GM12878 (cell line): ENCODE results near the gene COIL. TPM values are rescaled to one million over a fixed set of nuclear protein-coding genes. Genes with fewer than 3 reads are reported as not detected.
A peak's percentile ranks its signal among the peaks of the same experiment; 100 is the strongest.

Source experiments
- ATAC-seq: fragments of 200-7000 bp; cut with Tn5 transposase; 3 replicates; pipeline ENCODE4 v1.9.1; 2020; ENCODE audit warnings: mild to moderate bottlenecking, moderate library complexity
- BruUV-seq: library from RNA; stranded (reverse); fragments of 400-500 nt; replicated peaks from 2 replicates; lab custom pipeline; 2021; lab: Mats Ljungman, UMichigan
- CTCF ChIA-PET: fragments of 300-600 bp; sonication (Branson Sonifier 250); formaldehyde crosslinking; extraction: SDS; loops from one replicate; lab custom pipeline; 2021; ENCODE audit warnings: inconsistent platforms; lab: Yijun Ruan, JAX
- POLR2A ChIA-PET: fragments of 350-600 bp; formaldehyde crosslinking; extraction: SDS; loops from one replicate; lab custom pipeline; 2021; ENCODE audit warnings: inconsistent platforms; lab: Charles Lee
- RAD21 ChIA-PET: fragments of 300-600 bp; sonication (Branson Sonifier 250); formaldehyde crosslinking; loops from one replicate; lab custom pipeline; 2023; ENCODE audit warnings: antibody characterized with exemption; ENCODE audit not compliant: unreplicated experiment; lab: Charles Lee
- SMC1A ChIA-PET: fragments of 300-600 bp; sonication (Branson Sonifier 250); formaldehyde crosslinking; loops from one replicate; lab custom pipeline; 2023; ENCODE audit not compliant: unreplicated experiment, uncharacterized antibody; lab: Charles Lee
- DNase-seq: peaks from one replicate; pipeline ENCODE4 v3.0.0-alpha.2; 2011; ENCODE audit warnings: low read depth, low spot score
- FAIRE-seq: peaks from 3 replicates; lab custom pipeline; 2011; peaks lifted over from hg19 to GRCh38; lab: Jason Lieb, UNC
- H2AFZ ChIP-seq: 2 replicates; pipeline ENCODE4 v1.6.0; 2011; ENCODE audit warnings: low read depth, low read length, control low read depth; ENCODE audit not compliant: control insufficient read depth
- H3K27ac ChIP-seq: 2 replicates; pipeline ENCODE4 v1.5.1; 2011; ENCODE audit warnings: control low read depth; ENCODE audit not compliant: control insufficient read depth, insufficient read depth
- H3K27me3 ChIP-seq, 2 experiments: replicated peaks in 1 of 2; 2 replicates each; pipeline versions ENCODE4 v1.6.0 to v1.6.1; 2011; ENCODE audit warnings: low read length in 1 of 2; ENCODE audit not compliant: control insufficient read depth in 2 of 2, insufficient read depth in 2 of 2
- H3K36me3 ChIP-seq, 2 experiments: 2 replicates each; pipeline ENCODE4 v1.5.1; 2011; ENCODE audit warnings: low read length in 1 of 2; ENCODE audit not compliant: control insufficient read depth in 2 of 2, insufficient read depth in 2 of 2
- H3K4me1 ChIP-seq: 2 replicates; pipeline ENCODE4 v1.6.1; 2011; ENCODE audit warnings: mild to moderate bottlenecking, low read length, moderate library complexity, mixed read lengths; ENCODE audit not compliant: control insufficient read depth, insufficient read depth
- H3K4me2 ChIP-seq: 2 replicates; pipeline ENCODE4 v1.6.0; 2011; ENCODE audit warnings: control low read depth; ENCODE audit not compliant: control insufficient read depth, insufficient read depth
- H3K4me3 ChIP-seq: fragments of 200-600 bp; sonication (generic); 2 replicates; pipeline ENCODE4 v1.5.1; 2016
- H3K79me2 ChIP-seq: 2 replicates; pipeline ENCODE4 v1.6.0; 2011; ENCODE audit warnings: low read length; ENCODE audit not compliant: control insufficient read depth, insufficient read depth
- H3K9ac ChIP-seq: 2 replicates; pipeline ENCODE4 v1.8.0; 2011; ENCODE audit warnings: low read length, control low read depth, mixed read lengths; ENCODE audit not compliant: control insufficient read depth, insufficient read depth
- H3K9me3 ChIP-seq: replicated peaks from 3 replicates; pipeline ENCODE4 v1.5.1; 2011; ENCODE audit warnings: mild to moderate bottlenecking, low read length; ENCODE audit not compliant: control insufficient read depth, insufficient read depth
- H4K20me1 ChIP-seq: 2 replicates; pipeline ENCODE4 v1.6.0; 2011; ENCODE audit not compliant: control insufficient read depth, insufficient read depth
- BCLAF1 ChIP-seq: fragments of 450-650 bp; IDR thresholded peaks from 2 replicates; pipeline ENCODE4 v1.6.1; 2017; ENCODE audit warnings: antibody characterized with exemption, mild to moderate bottlenecking, moderate library complexity
- CTCF ChIP-seq, 3 experiments: IDR thresholded peaks in 2 of 3; conservative IDR thresholded peaks in 1 of 3; 2 replicates each; pipeline ENCODE4 v1.5.1; 2011; ENCODE audit warnings: low read depth in 3 of 3, low read length in 3 of 3, mild to moderate bottlenecking in 3 of 3, control low read depth in 2 of 3, moderate library complexity in 2 of 3, inconsistent platforms in 1 of 3, mixed read lengths in 1 of 3; ENCODE audit not compliant: control insufficient read depth in 2 of 3, insufficient read depth in 1 of 3; ENCODE audit errors: extremely low read depth in 1 of 3
- HSF1 ChIP-seq: fragments of 150-350 bp; IDR thresholded peaks from 2 replicates; pipeline ENCODE4 v1.6.1; 2014; ENCODE audit warnings: mild to moderate bottlenecking, low read depth, low read length
- IRF3 ChIP-seq: fragments of 450-650 bp; IDR thresholded peaks from 2 replicates; pipeline ENCODE4 v1.6.1; 2014; ENCODE audit warnings: mild to moderate bottlenecking
- IRF5 ChIP-seq: fragments of 450-650 bp; IDR thresholded peaks from 2 replicates; pipeline ENCODE4 v1.6.1; 2017; ENCODE audit warnings: borderline replicate concordance
- LARP7 ChIP-seq: fragments of 450-650 bp; IDR thresholded peaks from 2 replicates; pipeline ENCODE4 v1.6.1; 2017; ENCODE audit warnings: mild to moderate bottlenecking
- NFXL1 ChIP-seq: fragments of 450-650 bp; IDR thresholded peaks from 2 replicates; pipeline ENCODE4 v1.6.1; 2017; ENCODE audit warnings: antibody characterized with exemption, mild to moderate bottlenecking, borderline replicate concordance
- RAD21 ChIP-seq: IDR thresholded peaks from 2 replicates; pipeline ENCODE4 v1.6.1; 2011; ENCODE audit warnings: mild to moderate bottlenecking, low read depth, low read length, moderate library complexity; ENCODE audit not compliant: insufficient read depth
- SMARCA5 ChIP-seq: fragments of 450-650 bp; IDR thresholded peaks from 2 replicates; pipeline ENCODE4 v1.6.1; 2017; ENCODE audit warnings: mild to moderate bottlenecking
- SMC3 ChIP-seq: IDR thresholded peaks from 2 replicates; pipeline ENCODE4 v1.6.1; 2011; ENCODE audit warnings: low read length, improper control_type of control experiment, borderline replicate concordance
- WGBS: methylation state at CpG from one replicate; pipeline ENCODE4 v1.1.6; 2016; ENCODE audit warnings: low lambda C conversion rate; ENCODE audit not compliant: insufficient replicate concordance, insufficient coverage; ENCODE audit errors: missing lambda C conversion rate; 5-methylcytosine and 5-hydroxymethylcytosine counted together
- in situ Hi-C: fragments of 300-500 bp; cut with MboI; formaldehyde crosslinking; loops from 9 replicates; pipeline ENCODE4 v1.14.3; 2018; ENCODE audit warnings: mixed read lengths
- intact Hi-C: fragments of 100-400 bp; cut with micrococcal nuclease; formaldehyde crosslinking; loops from one replicate; pipeline ENCODE4 v1.14.2; 2022; ENCODE audit not compliant: unreplicated experiment
- polyA plus RNA-seq, 11 experiments: library from polyadenylated mRNA; depleted of rRNA in 4 of 11; unstranded in 6 of 11; stranded (reverse) in 5 of 11; fragments of >200 nt; fragmentation: Nextera tagmentation in 4 of 11; fragmentation: Illumina TruSeq in 1 of 11; extraction: Ambion mirVana in 4 of 11; extraction: Trizol in 1 of 11; gene quantifications; 1 replicate in 1 of 11; 2 replicates in 10 of 11; pipeline versions ENCODE4 v1.2.1 to v1.2.3, GENCODE V29; 2011 to 2016; ENCODE audit warnings: inconsistent platforms in 2 of 11, missing spikeins in 2 of 11, low read depth in 1 of 11
- total RNA-seq, 4 experiments: library from RNA; depleted of rRNA in 3 of 4; stranded (reverse); fragments of >200 nt in 3 of 4; fragmentation: Illumina TruSeq in 1 of 4; extraction: Trizol in 1 of 4; gene quantifications; 2 replicates each; pipeline versions ENCODE4 v1.2.1 to v1.2.3, GENCODE V29; 2013 to 2021

Gene COIL
- total and polyA plus RNA-seq, 10 of the 15 experiments (the other 5 are each of a cell fraction or from before 2014, with no cell fraction given): 13.7 to 24.3 (median 17.4) TPM

GRCh38 chr17:56939869-56940484 is 20.9 kb downstream of the COIL start:
- ChIA-PET SMC1A (interaction anchor here (0.7 to 2.9 kb wide), 10 partner anchors 12 to 160 kb away, joined by 3 to 26 read pairs (median 4); no protein-coding TSS in a partner anchor), POLR2A (no interaction called here), RAD21 (interaction anchor here (0.6 to 1.3 kb wide), 5 partner anchors 35 to 189 kb away, joined by 3 to 22 read pairs (median 3); no protein-coding TSS in a partner anchor), CTCF (interaction anchor here (0.6 to 7.6 kb wide), 22 partner anchors 9 to 224 kb away, joined by 3 to 184 read pairs (median 4); no protein-coding TSS in a partner anchor)
- intact Hi-C loops (loop anchor here (1.0 to 10.0 kb wide), 2 partner anchors 121 to 225 kb away; no protein-coding TSS in a partner anchor), in situ Hi-C loops (loop anchor here (5.0 kb wide), 1 partner anchor 123 kb away; no protein-coding TSS in a partner anchor)
- no peak overlapping the region for H3K4me2 ChIP-seq
- H3K4me3 ChIP-seq: no peak overlapping the region
- no peaks in the 10 kb centered on the region for H3K79me2 ChIP-seq
- H3K27me3 ChIP-seq: no peaks in the 10 kb centered on the region
- TF ChIP-seq IRF5 (no peak), SMARCA5 (0 out of 2 replicates have a peak, but pooled peaks have one; percentile 21), SMC3 (peak; percentile 76), IRF3 (no peak), HSF1 (no peak), CTCF (IDR thresholded peaks at IDR 0.05 in 2 of 3, conservative IDR thresholded peaks at IDR 0.05 in 1 of 3; ENCODE audit: control insufficient read depth in 2 of 3, extremely low read depth in 1 of 3, insufficient read depth in 1 of 3, low read depth in 3 of 3, low read length in 3 of 3) (peak; percentile 69 to 75 (median 74)), BCLAF1 (no peak), RAD21 (peak; percentile 92), LARP7 (no peak), NFXL1 (no peak)
- H3K4me1 ChIP-seq: no peaks in the 10 kb centered on the region
- no peak overlapping the region for H2AFZ ChIP-seq
- FAIRE-seq (peak; percentile 31), ATAC-seq (peak; percentile 95), DNase-seq (no peak)
- WGBS: 49% methylated on average over 11 of the region's 11 CpGs
- no peak overlapping the region for H3K27ac ChIP-seq
- no peaks in the 10 kb centered on the region for H4K20me1 ChIP-seq
- H3K36me3 ChIP-seq: peaks cover 0 to 25% of the 10 kb centered on the region in 2 experiments; a peak in 3 of 4 replicates
- H3K9me3 ChIP-seq: no peaks in the 10 kb centered on the region
- H3K9ac ChIP-seq: no peak overlapping the region
- BruUV-seq: no TSS peak
